MM.1S (cell line): ENCODE data around the gene PAQR7.
A peak's percentile ranks its signal among the peaks of the same experiment; 100 is the strongest.

Source experiments
- DNase-seq: peaks from one replicate; pipeline ENCODE4 v3.0.0-alpha.2; 2015
- H2AFZ ChIP-seq: fragments of 300-600 bp; sonication (generic); 2 replicates; pipeline ENCODE4 v1.6.0; 2016; ENCODE audit warnings: antibody characterized with exemption, low read length
- H3F3A ChIP-seq: fragments of 300-600 bp; sonication (generic); 2 replicates; pipeline ENCODE4 v1.6.1; 2016; ENCODE audit warnings: mild to moderate bottlenecking, antibody characterized with exemption, low read length, moderate library complexity, mixed read lengths; ENCODE audit not compliant: insufficient read depth
- H3K27ac ChIP-seq: fragments of 300-600 bp; sonication (generic); 2 replicates; pipeline ENCODE4 v1.5.1; 2016; ENCODE audit warnings: mild to moderate bottlenecking, low read length
- H3K27me3 ChIP-seq: fragments of 300-600 bp; sonication (generic); replicated peaks from 2 replicates; pipeline ENCODE4 v1.6.0; 2016; ENCODE audit warnings: low read length; ENCODE audit not compliant: insufficient read depth
- H3K36me3 ChIP-seq: fragments of 300-600 bp; sonication (generic); replicated peaks from 2 replicates; pipeline ENCODE4 v1.6.1; 2016; ENCODE audit warnings: mild to moderate bottlenecking, low read length, mixed read lengths; ENCODE audit not compliant: insufficient read depth
- H3K4me1 ChIP-seq: fragments of 300-600 bp; sonication (generic); 2 replicates; pipeline ENCODE4 v1.6.1; 2016; ENCODE audit warnings: low read length, mixed read lengths
- H3K4me2 ChIP-seq: fragments of 300-600 bp; sonication (generic); 2 replicates; pipeline ENCODE4 v1.6.0; 2016; ENCODE audit warnings: low read depth, low read length
- H3K4me3 ChIP-seq: fragments of 300-600 bp; sonication (generic); 2 replicates; pipeline ENCODE4 v1.5.1; 2016; ENCODE audit warnings: low read length, mixed read lengths
- H3K79me2 ChIP-seq: fragments of 300-600 bp; sonication (generic); 2 replicates; pipeline ENCODE4 v1.6.1; 2016; ENCODE audit warnings: mixed run types, low read length, mixed read lengths
- H3K9ac ChIP-seq: fragments of 300-600 bp; sonication (generic); 2 replicates; pipeline ENCODE4 v1.6.1; 2016; ENCODE audit warnings: low read length, mixed read lengths
- H3K9me2 ChIP-seq: fragments of 300-600 bp; sonication (generic); replicated peaks from 2 replicates; pipeline ENCODE4 v1.6.1; 2016; ENCODE audit warnings: mild to moderate bottlenecking, low read length, mixed read lengths; ENCODE audit not compliant: insufficient read depth
- H3K9me3 ChIP-seq: fragments of 300-600 bp; sonication (generic); replicated peaks from 2 replicates; pipeline ENCODE4 v1.6.1; 2016; ENCODE audit warnings: mild to moderate bottlenecking, low read length, mixed read lengths; ENCODE audit not compliant: insufficient read depth
- H4K20me1 ChIP-seq: fragments of 300-600 bp; sonication (generic); 2 replicates; pipeline ENCODE4 v1.6.1; 2016; ENCODE audit warnings: mild to moderate bottlenecking, low read length, moderate library complexity, mixed read lengths; ENCODE audit not compliant: insufficient read depth
- EZH2 ChIP-seq: fragments of 300-600 bp; sonication (generic); optimal IDR thresholded peaks from 2 replicates; pipeline ENCODE3; 2017; ENCODE audit warnings: low read depth, mild to moderate bottlenecking, antibody characterized with exemption, low read length, mixed read lengths
- EZH2phosphoT487 ChIP-seq: fragments of 300-600 bp; sonication (generic); IDR thresholded peaks from 2 replicates; pipeline ENCODE4 v1.6.1; 2018; ENCODE audit warnings: antibody characterized with exemption, low read length
- TF ChIP-seq, protein P1 (sequence below): fragments of 300-600 bp; sonication (generic); IDR thresholded peaks from 2 replicates; pipeline ENCODE4 v1.5.1; 2016; ENCODE audit warnings: antibody characterized with exemption, low read length, mixed read lengths

The PAQR7 gene

DNA sequence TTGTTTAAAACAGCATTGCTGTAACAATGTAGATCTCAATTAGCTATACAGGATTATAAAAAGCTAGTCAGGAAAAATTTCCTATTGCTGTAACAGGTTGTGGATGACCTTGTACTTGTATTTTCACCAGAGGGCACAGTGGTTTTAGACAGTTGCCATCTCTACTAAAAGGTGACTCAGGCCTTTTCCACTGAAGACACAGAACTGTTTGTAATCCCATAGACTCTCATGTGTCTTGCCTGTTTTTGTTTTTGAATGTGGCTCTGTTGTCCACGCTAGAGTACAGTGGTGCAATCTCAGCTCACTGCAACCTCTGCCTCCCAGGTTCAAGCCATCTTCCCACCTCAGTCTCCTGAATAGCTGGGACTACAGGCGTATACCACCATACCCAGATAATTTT lies 49.9 kb downstream of the PAQR7 start:
- H3K36me3 ChIP-seq: peaks cover 5% of the 10 kb centered on the region
- H3F3A ChIP-seq: no peaks in the 10 kb centered on the region
- no peaks in the 10 kb centered on the region for H3K9me2 ChIP-seq
- H3K27me3 ChIP-seq: no peaks in the 10 kb centered on the region
- H3K9me3 ChIP-seq: no peaks in the 10 kb centered on the region
- no peak overlapping the region for H3K27ac ChIP-seq
- TF ChIP-seq EZH2 (no peak), EZH2phosphoT487 (no peak)
- TF ChIP-seq, protein P1, sequence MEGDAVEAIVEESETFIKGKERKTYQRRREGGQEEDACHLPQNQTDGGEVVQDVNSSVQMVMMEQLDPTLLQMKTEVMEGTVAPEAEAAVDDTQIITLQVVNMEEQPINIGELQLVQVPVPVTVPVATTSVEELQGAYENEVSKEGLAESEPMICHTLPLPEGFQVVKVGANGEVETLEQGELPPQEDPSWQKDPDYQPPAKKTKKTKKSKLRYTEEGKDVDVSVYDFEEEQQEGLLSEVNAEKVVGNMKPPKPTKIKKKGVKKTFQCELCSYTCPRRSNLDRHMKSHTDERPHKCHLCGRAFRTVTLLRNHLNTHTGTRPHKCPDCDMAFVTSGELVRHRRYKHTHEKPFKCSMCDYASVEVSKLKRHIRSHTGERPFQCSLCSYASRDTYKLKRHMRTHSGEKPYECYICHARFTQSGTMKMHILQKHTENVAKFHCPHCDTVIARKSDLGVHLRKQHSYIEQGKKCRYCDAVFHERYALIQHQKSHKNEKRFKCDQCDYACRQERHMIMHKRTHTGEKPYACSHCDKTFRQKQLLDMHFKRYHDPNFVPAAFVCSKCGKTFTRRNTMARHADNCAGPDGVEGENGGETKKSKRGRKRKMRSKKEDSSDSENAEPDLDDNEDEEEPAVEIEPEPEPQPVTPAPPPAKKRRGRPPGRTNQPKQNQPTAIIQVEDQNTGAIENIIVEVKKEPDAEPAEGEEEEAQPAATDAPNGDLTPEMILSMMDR: no peak
- H3K79me2 ChIP-seq: peaks cover 19% of the 10 kb centered on the region
- no peak overlapping the region for H3K4me2 ChIP-seq
- peaks cover 7% of the 10 kb centered on the region for H3K4me1 ChIP-seq
- no peak overlapping the region for H3K4me3 ChIP-seq
- no peaks in the 10 kb centered on the region for H4K20me1 ChIP-seq
- no peak overlapping the region for H3K9ac ChIP-seq
- DNase-seq: no peak
- no peak overlapping the region for H2AFZ ChIP-seq

DNA sequence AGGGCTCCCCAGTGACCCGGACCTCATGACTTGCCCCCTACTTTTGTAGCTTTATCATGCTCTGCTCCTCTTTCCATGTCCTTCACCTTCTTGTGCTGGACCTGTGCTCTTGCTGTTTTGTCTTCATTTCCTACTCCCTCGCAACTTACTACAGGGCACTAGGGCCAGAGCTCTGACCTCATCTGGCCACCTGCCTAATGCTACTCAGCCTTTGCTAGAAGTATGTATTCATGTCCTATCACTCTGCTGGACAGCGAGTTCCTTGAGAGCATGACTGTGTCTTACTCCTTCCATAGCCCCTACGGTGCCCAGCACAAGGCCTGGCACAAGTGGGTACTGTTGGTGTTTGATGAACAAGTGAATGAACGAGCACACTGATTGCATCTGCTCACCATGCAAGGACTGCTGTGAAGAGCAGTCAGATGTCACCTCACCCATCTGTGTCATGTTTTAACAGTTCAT lies 53.8 kb downstream of the PAQR7 start:
- Histone ChIP-seq H4K20me1 (no peaks in the 10 kb centered on the region), H3K79me2 (peaks cover 19% of the 10 kb centered on the region), H3K27me3 (no peaks in the 10 kb centered on the region), H3K9me2 (no peaks in the 10 kb centered on the region), H3K4me1 (peaks cover 11% of the 10 kb centered on the region), H3K4me2 (peak overlapping the region; percentile 91), H3F3A (peaks cover 15% of the 10 kb centered on the region; the same call in 1 of the 2 replicates), H3K9me3 (no peaks in the 10 kb centered on the region), H3K4me3 (peak overlapping the region; percentile 69; the same call in 1 of the 2 replicates), H2AFZ (no peak overlapping the region), H3K27ac (no peak overlapping the region), H3K36me3 (no peaks in the 10 kb centered on the region), H3K9ac (peak overlapping the region; percentile 82; the same call in 1 of the 2 replicates)
- DNase-seq: no peak
- TF ChIP-seq, protein P1: no peak
- no peak for TF ChIP-seq EZH2phosphoT487
- TF ChIP-seq EZH2: no peak

DNA sequence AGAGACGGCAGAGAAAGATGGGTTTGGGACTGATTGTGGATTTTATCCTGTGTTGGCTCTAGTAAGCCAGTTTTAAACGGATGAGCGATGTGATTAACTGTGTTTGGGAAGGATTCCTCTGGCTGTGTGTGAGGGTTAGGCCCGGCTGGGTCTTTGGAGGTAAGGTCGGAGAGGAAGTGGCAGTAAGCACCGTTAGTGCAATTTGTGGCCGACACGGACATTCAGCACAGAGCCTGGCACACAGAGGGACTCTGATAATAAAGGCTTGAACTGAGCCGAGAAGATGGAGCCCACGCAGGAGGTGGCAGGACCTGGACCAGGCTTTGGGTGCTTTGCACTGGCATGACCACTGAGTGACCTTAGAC lies 54.4 kb downstream of the PAQR7 start:
- Histone ChIP-seq H3K36me3 (no peaks in the 10 kb centered on the region), H3F3A (peaks cover 15% of the 10 kb centered on the region; the same call in 1 of the 2 replicates), H4K20me1 (no peaks in the 10 kb centered on the region), H3K4me1 (peaks cover 11% of the 10 kb centered on the region), H3K27me3 (no peaks in the 10 kb centered on the region), H3K9me3 (no peaks in the 10 kb centered on the region), H2AFZ (peak overlapping the region; percentile 91), H3K4me2 (peak overlapping the region; percentile 91), H3K9ac (peak overlapping the region; percentile 82), H3K79me2 (peaks cover 19% of the 10 kb centered on the region), H3K4me3 (peak overlapping the region; percentile 69), H3K9me2 (no peaks in the 10 kb centered on the region), H3K27ac (peak overlapping the region; percentile 78; the same call in 1 of the 2 replicates)
- DNase-seq: no peak
- TF ChIP-seq EZH2 (no peak), EZH2phosphoT487 (no peak)
- TF ChIP-seq, protein P1: no peak
